ENCODE measurements around the gene OPN5.

GRCh38 chr6:47853766-47854165 lies 71.9 kb downstream of the OPN5 start:
- TF ChIP-seq CTCF (IDR thresholded peaks at IDR 0.05) (no peak), POLR2A (IDR thresholded peaks at IDR 0.05) (no peak)
